ENCODE results near the gene EEF1AKMT3. TPM values are rescaled to one million over a fixed set of nuclear protein-coding genes. Genes with fewer than 3 reads are reported as not detected.
"Not testable (repeated sequence)": the region's sequence is repeated elsewhere in the genome, so short reads cannot be mapped to it uniquely, and the experiment has no call there.

The EEF1AKMT3 gene
- total and polyA plus RNA-seq, 9 of the 15 experiments (the other 6 are each of a cell fraction or from before 2014, with no cell fraction given), result 4.1 to 17.2 (median 7.9) TPM

DNA sequence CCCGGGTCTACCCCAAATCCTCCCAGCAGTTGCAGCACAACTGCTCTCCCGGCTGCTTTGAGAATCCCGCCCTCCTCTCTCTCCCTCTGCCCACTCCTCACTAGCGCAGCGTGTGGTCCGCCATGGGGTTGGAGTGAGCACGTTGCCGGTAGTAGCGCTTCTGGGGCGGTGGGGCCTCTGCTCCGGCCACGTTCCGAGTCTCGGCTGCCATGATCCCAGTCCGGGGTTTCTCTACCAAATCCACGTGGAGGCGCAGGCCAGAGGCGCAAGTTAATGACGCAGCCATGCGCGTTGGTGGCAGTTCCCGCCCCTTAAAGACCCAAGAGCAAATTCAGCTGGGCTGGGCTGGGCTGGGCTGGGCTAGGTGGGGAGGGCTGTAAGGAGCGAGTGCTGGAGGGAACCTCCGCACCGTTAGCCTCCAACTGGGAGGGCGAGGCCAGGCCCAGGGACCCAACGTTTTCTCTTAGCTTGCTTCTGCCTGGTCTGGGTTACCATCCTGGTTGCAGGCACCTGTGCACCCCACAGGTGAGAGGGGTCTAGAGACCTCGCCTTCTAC is 463 bp upstream of the EEF1AKMT3 start, which contains the start of gene METTL1 (continued):
- TF ChIP-seq DIDO1 (tag; IDR thresholded peaks at IDR 0.05; ENCODE audit: low read depth) (peak; percentile 73), JUN (IDR thresholded peaks at IDR 0.05; ENCODE audit: borderline replicate concordance, low read depth, low read length) (peak; percentile 89), JUN (CRISPR knock-in tag; IDR thresholded peaks at IDR 0.05; ENCODE audit: borderline replicate concordance) (peak; percentile 97), TCFL5 (CRISPR knock-in tag; conservative IDR thresholded peaks at IDR 0.05) (no peak), NBN (IDR thresholded peaks at IDR 0.05; ENCODE audit: low read depth) (peak; percentile 97), LARP7 (IDR thresholded peaks at IDR 0.05) (peak; percentile 80; the same call in 1 of the 2 replicates)

DNA sequence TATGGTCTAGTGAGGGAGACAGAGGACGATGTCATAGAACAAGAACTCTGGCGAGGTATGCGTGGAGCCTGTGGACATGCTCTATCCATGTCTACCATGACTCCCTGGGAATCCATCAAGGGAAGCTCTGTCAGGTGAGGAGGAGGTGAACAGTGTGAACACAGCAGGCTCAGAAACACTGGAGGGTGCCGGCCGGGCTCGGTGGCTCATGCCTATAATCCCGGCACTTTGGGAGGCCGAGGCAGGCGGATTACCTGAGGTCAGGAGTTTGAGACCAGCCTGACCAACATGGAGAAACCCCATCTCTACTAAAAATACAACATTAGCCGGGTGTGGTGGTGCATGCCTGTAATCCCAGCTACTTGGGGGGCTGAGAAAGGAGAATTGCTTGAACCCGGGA is 2.2 kb downstream of the EEF1AKMT3 start:
- H4K20me1 ChIP-seq (replicated peaks; ENCODE audit: control insufficient read depth, insufficient read depth, low read length); H2AFZ ChIP-seq (ENCODE audit: low read depth, low read length); H3K9me1 ChIP-seq (ENCODE audit: control insufficient read depth, insufficient read depth, low read length); H3K27ac ChIP-seq (ENCODE audit: extremely low read depth, low read depth, low read length); H3K27me3 ChIP-seq (ENCODE audit: control insufficient read depth in 2 of 2, insufficient read depth in 2 of 2, low read length in 2 of 2); in situ Hi-C loops (cut with MboI); FAIRE-seq; H3K9ac ChIP-seq (ENCODE audit: insufficient read depth in 1 of 2, low read depth in 2 of 2, low read length in 2 of 2); intact Hi-C loops (cut with micrococcal nuclease); BruUV-seq (replicated peaks); ATAC-seq; H3K4me3 ChIP-seq; H3K9me3 ChIP-seq (replicated peaks; ENCODE audit: control insufficient read depth, insufficient read depth, low read depth, low read length); H3K4me2 ChIP-seq (ENCODE audit: insufficient read depth, low read length); DNase-seq (ENCODE audit: extremely low read depth in 1 of 4, low spot score in 3 of 4); CTCF ChIA-PET (ENCODE audit: low intra/inter-chr PET ratio): not testable (repeated sequence)
- 92% methylated on average over 9 of the region's 11 CpGs for WGBS (ENCODE audit: insufficient coverage, low coverage, missing lambda C conversion rate)
- Histone ChIP-seq H3K79me2 (ENCODE audit: control insufficient read depth, insufficient read depth, low read length) (peaks cover 27% of the 10 kb centered on the region), H3K36me3 (ENCODE audit: control insufficient read depth, insufficient read depth, low read length) (peaks cover 26% of the 10 kb centered on the region), H3K4me1 (replicated peaks in 1 of 2; ENCODE audit: control insufficient read depth in 2 of 2, insufficient read depth in 2 of 2, low read length in 2 of 2) (peaks cover 15 to 27% of the 10 kb centered on the region in 2 experiments)
- POLR2A ChIA-PET, result interaction anchor here (0.6 kb wide), 1 partner anchor 191 kb away, joined by 3 read pairs; no protein-coding TSS in a partner anchor

All from K562 (cell line).